Gastrocnemius medialis (tissue), 4 donors: ENCODE results near the gene TANGO2. TPM values are rescaled to one million over a fixed set of nuclear protein-coding genes. Genes with fewer than 3 reads are reported as not detected.

ENCODE experiments used
- ATAC-seq, 2 donors: fragments of 150-250 bp; one replicate each; pipeline ENCODE4 v1.9.1; 2016
- DNase-seq, 2 donors: peaks; one replicate each; pipeline ENCODE4 v3.0.0-alpha.2; 2019
- H3K27ac ChIP-seq, 4 donors: fragments of 200-600 bp; sonication (generic); 1 replicate in 1 of 4; 2 replicates in 3 of 4; pipeline ENCODE4 v1.5.1; 2016 to 2018; ENCODE audit warnings: mild to moderate bottlenecking in 2 of 4, moderate library complexity in 1 of 4
- H3K27me3 ChIP-seq, 3 donors: fragments of 200-600 bp; sonication (generic) in 2 of 3; 1 replicate in 1 of 3; 2 replicates in 2 of 3; pipeline versions ENCODE4 v1.5.1 to v1.6.0; 2016 to 2019; ENCODE audit warnings: mild to moderate bottlenecking in 1 of 3, moderate library complexity in 1 of 3
- H3K36me3 ChIP-seq, 2 donors: fragments of 200-600 bp; sonication (generic) in 1 of 2; one replicate each; pipeline ENCODE4 v1.5.1; 2017 to 2018
- H3K4me1 ChIP-seq, 2 donors: fragments of 200-600 bp; sonication (generic) in 1 of 2; one replicate each; pipeline ENCODE4 v1.5.1; 2016 to 2017; ENCODE audit warnings: mild to moderate bottlenecking in 2 of 2
- H3K4me3 ChIP-seq, 4 donors: fragments of 200-600 bp; sonication (generic) in 3 of 4; 1 replicate in 1 of 4; 2 replicates in 3 of 4; pipeline ENCODE4 v1.5.1; 2016 to 2019; ENCODE audit warnings: mild to moderate bottlenecking in 2 of 4
- H3K9me3 ChIP-seq, 3 donors: fragments of 200-600 bp; sonication (generic) in 2 of 3; 1 replicate in 1 of 3; 2 replicates in 2 of 3; pipeline ENCODE4 v1.5.1; 2016 to 2019
- POLR2A ChIP-seq, 2 donors: fragments of 450-650 bp; IDR thresholded peaks; one replicate each; pipeline ENCODE4 v1.6.1; 2017; ENCODE audit warnings: antibody characterized with exemption in 2 of 2, mild to moderate bottlenecking in 2 of 2, moderate library complexity in 2 of 2
- in situ Hi-C, 4 donors: fragments of 200-750 bp; cut with MboI; loops; one replicate each; pipeline versions ENCODE4 v1.15.0 to v1.8.0; 2017; ENCODE audit warnings: low sequenced_read_pairs in 4 of 4
- intact Hi-C: fragments of 100-400 bp; cut with DNase I; formaldehyde crosslinking; loops from one replicate; pipeline ENCODE4 v1.15.1; 2023; ENCODE audit warnings: low total_unique reads
- total RNA-seq, 4 donors: library from RNA; depleted of rRNA; stranded (reverse); fragments of >200 nt; gene quantifications; one replicate each; pipeline versions ENCODE4 v1.1.0 to v1.2.3, GENCODE V29; 2016
- TF ChIP-seq, protein P1 (sequence below), 5 experiments: fragments of 450-650 bp in 3 of 5; fragments of 200-600 bp in 2 of 5; sonication (generic) in 2 of 5; IDR thresholded peaks in 4 of 5; conservative IDR thresholded peaks in 1 of 5; 1 replicate in 4 of 5; 2 replicates in 1 of 5; pipeline ENCODE4 v1.5.1; 2016 to 2019; ENCODE audit warnings: antibody characterized with exemption in 5 of 5, mild to moderate bottlenecking in 3 of 5, moderate library complexity in 3 of 5

TANGO2 gene
- total RNA-seq, 4 donors from 2014 or later = 43.0 to 115 (median 52.5) TPM

DNA sequence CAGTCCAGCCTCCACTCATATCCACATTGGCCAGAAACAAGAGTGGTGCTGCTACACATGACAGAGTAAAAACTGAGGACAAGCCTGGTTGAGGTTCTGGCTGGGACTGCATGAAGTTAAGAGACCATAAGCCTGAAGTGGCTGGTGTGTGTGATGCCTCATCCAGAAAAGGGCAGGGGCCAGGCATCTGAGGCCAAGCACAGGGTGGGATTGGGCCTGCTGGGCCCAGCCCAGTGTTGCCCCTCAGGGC lies 29.6 kb upstream of the TANGO2 start:
- Histone ChIP-seq H3K9me3 (no peaks in the 10 kb centered on the region), H3K4me3 (no peak overlapping the region), H3K27ac (peak overlapping the region in 1 of 4 donors; percentile 13), H3K27me3 (no peaks in the 10 kb centered on the region), H3K36me3 (no peaks in the 10 kb centered on the region), H3K4me1 (peaks cover 2 to 16% of the 10 kb centered on the region in 2 donors)
- in situ Hi-C loops = no loop called here
- intact Hi-C loops = no loop called here
- no peak for ATAC-seq
- DNase-seq = no peak
- TF ChIP-seq, protein P1, sequence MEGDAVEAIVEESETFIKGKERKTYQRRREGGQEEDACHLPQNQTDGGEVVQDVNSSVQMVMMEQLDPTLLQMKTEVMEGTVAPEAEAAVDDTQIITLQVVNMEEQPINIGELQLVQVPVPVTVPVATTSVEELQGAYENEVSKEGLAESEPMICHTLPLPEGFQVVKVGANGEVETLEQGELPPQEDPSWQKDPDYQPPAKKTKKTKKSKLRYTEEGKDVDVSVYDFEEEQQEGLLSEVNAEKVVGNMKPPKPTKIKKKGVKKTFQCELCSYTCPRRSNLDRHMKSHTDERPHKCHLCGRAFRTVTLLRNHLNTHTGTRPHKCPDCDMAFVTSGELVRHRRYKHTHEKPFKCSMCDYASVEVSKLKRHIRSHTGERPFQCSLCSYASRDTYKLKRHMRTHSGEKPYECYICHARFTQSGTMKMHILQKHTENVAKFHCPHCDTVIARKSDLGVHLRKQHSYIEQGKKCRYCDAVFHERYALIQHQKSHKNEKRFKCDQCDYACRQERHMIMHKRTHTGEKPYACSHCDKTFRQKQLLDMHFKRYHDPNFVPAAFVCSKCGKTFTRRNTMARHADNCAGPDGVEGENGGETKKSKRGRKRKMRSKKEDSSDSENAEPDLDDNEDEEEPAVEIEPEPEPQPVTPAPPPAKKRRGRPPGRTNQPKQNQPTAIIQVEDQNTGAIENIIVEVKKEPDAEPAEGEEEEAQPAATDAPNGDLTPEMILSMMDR (IDR thresholded peaks at IDR 0.05 in 4 of 5, conservative IDR thresholded peaks at IDR 0.05 in 1 of 5) = no peak
- TF ChIP-seq POLR2A (IDR thresholded peaks at IDR 0.05) = no peak

DNA sequence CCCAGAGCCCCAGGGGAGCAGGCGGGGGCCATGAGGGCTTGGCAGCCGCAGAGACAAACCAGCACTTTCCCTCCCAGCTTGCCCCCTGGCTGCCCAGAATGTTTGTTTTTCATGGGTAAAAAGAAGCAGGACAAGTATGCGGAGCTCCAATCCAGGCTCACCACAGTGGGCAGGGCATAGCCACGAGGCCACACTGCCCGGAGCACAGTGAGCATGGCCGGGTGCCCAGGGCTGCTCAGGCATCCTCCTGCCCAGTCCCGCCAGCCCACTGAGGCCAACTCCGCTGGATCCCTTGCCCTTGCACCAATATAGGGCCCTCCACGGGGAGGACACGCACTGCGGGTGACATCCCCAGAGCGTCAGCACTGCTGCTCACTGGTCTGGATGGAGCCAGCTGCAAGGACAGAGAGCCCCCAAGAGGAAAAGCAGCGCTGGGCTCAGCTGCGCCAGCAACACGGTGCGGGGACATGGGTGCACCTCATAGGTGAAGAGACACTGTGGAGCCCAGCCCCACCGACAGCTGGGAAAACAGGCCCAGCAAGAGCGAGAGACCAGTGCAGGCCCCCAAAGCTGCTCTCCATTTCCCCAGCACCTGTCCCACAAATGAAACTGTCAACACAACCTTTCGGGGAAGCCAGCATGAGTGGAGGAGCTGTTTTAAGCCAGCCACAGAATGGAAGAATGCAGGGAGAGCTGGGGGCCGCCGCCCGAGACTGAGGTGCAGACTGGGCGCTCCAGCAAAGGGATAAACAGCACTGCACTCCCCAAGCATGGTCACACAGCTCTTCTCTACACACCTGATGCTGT lies 29.1 kb upstream of the TANGO2 start:
- intact Hi-C loops = no loop called here
- Histone ChIP-seq H3K4me1 (peaks cover 0 to 13% of the 10 kb centered on the region in 2 donors), H3K27me3 (no peaks in the 10 kb centered on the region), H3K36me3 (no peaks in the 10 kb centered on the region), H3K4me3 (no peak overlapping the region), H3K27ac (peak overlapping the region in 1 of 4 donors; percentile 13), H3K9me3 (no peaks in the 10 kb centered on the region)
- no peak for ATAC-seq
- in situ Hi-C loops = no loop called here
- no peak for DNase-seq
- TF ChIP-seq POLR2A (IDR thresholded peaks at IDR 0.05) = no peak
- TF ChIP-seq, protein P1 (IDR thresholded peaks at IDR 0.05 in 4 of 5, conservative IDR thresholded peaks at IDR 0.05 in 1 of 5) = no peak

DNA sequence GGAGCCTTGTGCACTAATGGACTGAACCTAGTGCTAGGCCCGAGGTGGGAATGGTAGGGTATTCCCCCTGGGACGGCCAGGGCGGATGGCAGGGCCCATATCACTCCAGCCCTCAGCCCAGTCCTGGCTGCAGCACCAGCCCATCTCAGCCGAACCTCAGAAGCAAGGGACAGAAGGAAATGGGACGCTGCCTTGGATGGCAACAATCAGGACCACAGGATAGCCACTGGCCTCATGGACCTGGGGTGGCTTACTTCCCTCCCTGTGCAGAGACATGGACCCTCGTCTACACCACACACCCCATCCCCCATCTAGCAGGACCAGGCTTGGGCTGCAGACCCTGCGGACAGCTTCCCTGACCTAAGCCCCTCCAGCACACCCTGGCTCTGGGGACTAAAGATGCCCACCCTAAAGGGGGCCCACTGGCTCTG lies 28.4 kb upstream of the TANGO2 start:
- H3K4me1 ChIP-seq = peaks cover 0 to 10% of the 10 kb centered on the region in 2 donors
- TF ChIP-seq, protein P1 (IDR thresholded peaks at IDR 0.05 in 4 of 5, conservative IDR thresholded peaks at IDR 0.05 in 1 of 5) = no peak
- no peak for TF ChIP-seq POLR2A (IDR thresholded peaks at IDR 0.05)
- H3K36me3 ChIP-seq = no peaks in the 10 kb centered on the region
- ATAC-seq (no peak), DNase-seq (no peak)
- intact Hi-C loops (no loop called here), in situ Hi-C loops (no loop called here)
- no peak overlapping the region for H3K4me3 ChIP-seq
- no peak overlapping the region for H3K27ac ChIP-seq
- H3K9me3 ChIP-seq = no peaks in the 10 kb centered on the region
- H3K27me3 ChIP-seq = no peaks in the 10 kb centered on the region

DNA sequence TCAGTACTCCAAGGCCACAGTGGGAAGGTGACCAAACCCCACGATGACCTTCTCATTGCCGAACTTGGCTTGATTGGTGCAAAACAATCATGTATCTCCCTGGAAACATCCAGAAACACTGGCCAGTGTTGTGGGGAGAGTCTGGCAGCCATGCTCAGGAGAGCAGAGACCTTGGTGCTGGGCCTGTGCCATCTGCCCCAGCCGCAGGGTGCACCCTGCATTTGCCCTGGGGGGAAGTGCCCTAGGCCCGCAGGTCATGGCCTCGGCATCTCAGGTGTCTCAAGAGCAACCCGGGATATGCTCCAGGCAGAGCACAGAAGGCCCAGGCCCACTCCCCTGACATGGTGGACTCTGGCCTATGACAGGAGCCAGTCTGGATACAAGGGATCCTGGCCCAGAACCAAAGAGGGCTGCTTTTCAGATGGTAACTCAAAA lies 28.0 kb upstream of the TANGO2 start:
- Histone ChIP-seq H3K4me1 (peaks cover 0 to 10% of the 10 kb centered on the region in 2 donors), H3K9me3 (no peaks in the 10 kb centered on the region), H3K27me3 (no peaks in the 10 kb centered on the region), H3K36me3 (no peaks in the 10 kb centered on the region), H3K27ac (no peak overlapping the region), H3K4me3 (no peak overlapping the region)
- TF ChIP-seq, protein P1 (IDR thresholded peaks at IDR 0.05 in 4 of 5, conservative IDR thresholded peaks at IDR 0.05 in 1 of 5) = no peak
- no peak for TF ChIP-seq POLR2A (IDR thresholded peaks at IDR 0.05)
- DNase-seq (no peak), ATAC-seq (no peak)
- in situ Hi-C loops (no loop called here), intact Hi-C loops (no loop called here)
